ENCODE measurements around the gene TRIM63. TPM values are rescaled to one million over a fixed set of nuclear protein-coding genes. Genes with fewer than 3 reads are reported as not detected.

Gene TRIM63
- total RNA-seq, 1 donor from 2014 or later = 123 TPM

DNA sequence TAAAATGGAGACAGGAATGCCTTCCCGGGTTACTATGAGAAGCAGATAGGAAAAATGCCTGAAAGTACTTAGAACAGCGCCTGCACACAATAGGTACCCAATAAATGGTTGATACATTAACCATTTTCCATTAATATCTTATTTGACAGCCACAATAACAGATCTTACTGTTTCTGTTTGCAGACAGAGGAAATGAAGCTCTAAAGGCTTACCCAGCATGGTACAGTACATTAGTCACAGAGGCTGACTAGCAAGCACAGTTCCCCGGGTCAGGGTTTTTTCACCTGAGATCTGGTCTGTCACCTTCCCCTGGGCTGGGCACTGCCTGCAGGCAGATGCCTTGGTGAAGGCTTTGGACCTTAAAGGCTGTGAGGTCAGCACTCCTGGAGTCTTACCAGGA lies 2.9 kb downstream of the TRIM63 start:
- DNase-seq (ENCODE audit: low spot score) = no peak
- intact Hi-C loops (cut with DNase I) = no loop called here

DNA sequence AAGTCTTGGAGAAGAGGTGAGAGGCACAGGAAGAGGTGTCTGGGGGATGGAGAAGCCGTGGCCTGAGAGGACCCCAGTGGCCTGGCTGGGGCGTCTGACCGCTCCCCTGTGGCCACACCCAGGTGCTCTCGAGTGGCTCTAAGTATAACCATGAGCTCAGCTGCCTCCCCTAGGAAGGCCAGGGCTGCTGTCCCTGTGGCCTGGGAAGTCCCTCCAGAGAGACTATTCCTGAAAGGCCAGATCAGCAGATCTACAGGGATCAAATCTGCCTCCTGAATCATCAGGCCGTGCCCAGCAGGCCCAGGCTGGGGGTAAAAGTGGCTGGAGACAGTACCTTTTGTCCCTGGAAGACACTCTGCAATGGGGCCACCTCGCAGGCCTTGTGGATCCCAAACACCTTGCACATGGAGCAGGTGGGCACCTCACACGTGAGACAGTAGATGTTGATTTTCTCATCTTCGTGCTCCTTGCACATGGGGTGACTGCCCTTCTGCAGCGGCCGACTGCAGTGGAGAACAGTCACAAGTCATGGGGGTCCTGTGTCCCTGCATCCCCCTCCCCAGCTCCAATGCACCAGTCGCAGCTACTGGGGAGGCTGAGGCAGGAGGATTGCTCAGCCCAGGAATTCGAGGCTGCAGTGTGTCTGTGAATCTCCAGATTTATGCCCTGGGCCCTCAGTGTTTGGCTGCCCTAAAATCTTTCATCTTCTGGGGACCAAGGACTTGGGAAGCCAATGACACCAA lies 6.4 kb downstream of the TRIM63 start:
- intact Hi-C loops (cut with DNase I) = no loop called here
- DNase-seq (ENCODE audit: low spot score) = no peak

DNA sequence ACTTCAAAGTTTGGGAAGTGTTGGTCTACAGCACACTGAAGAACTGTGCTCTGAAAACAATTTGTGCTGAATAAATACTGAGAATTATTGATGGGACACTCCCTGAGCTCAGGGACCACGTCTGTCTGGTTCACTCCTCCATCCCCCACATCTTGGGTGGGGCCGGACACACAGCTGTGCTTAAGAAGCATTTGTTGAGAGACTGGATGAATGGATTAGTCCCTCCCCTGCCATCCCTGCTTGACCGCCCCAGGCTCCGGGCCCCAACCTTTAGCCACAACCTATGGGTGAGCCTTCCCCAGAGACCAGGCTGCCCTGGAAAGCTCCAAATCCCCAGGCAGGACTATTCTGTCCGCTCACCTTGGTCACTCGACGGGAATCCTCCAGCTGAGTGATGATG lies 7.5 kb downstream of the TRIM63 start:
- DNase-seq (ENCODE audit: low spot score) = no peak
- intact Hi-C loops (cut with DNase I) = no loop called here

DNA sequence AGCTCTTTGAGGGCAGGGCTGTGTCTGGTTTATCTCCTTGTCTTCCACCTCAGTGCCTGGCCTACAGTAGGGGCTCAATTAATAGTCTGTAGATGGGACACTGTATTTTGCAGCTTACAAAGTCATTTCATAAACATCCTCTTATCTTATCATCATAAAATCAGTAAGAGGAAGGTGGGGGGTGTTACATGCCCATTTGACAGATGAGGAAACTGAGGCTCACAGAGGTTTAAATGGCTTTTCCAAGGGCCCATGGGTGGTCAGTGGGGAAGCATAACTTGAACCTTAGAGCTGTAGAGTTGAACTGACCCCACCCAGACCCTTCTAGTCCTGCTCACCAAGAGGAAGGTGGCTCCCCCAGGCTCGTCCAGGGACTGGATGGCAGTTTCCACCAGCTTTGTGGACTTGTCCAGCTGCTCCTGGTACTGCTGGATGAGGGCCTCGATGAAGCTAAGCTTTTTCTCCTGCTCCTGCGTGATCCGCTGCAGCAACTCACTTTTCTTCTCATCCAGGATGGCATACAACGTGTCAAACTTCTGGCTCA lies 9.3 kb downstream of the TRIM63 start:
- intact Hi-C loops (cut with DNase I) = no loop called here
- DNase-seq (ENCODE audit: low spot score) = no peak

DNA sequence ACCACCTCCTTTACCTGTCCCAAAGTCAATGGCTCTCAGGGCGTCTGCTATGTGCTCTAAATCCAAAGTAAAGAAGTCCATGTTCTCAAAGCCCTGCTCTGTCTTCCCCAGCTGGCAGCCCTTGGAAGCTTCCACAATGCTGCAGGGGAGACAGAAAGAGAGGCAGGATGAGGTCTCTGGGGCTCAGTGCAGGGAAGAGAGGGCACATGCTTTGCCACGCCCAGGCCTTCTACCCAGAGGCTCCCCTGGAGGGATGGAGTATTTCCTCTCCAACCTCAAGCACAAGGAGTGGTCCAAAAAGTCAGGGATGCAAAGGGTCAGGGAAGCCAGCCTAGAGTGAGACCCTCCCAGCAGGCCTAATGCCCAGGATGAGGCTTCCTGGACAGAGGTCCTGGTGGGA lies 10.2 kb downstream of the TRIM63 start:
- intact Hi-C loops (cut with DNase I) = no loop called here
- no peak for DNase-seq (ENCODE audit: low spot score)

DNA sequence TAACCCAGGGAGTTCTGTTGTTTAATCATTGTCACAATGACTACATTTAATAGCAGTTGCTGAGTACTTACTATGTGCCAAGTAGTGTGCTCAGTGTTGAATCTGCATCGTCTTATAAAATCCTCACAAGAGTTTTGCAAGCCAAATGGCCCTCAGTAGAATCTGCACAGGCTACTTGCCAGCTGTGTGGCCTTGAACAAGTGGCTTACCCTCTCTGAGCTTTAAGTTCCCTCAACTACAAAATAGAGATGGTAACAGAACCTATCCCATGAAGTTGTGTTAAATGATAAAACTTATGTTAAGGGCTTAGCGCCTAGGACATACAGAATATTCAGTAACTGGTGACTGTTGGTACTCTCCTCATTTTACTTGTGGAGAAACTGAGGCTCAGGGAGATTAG lies 12.4 kb downstream of the TRIM63 start:
- intact Hi-C loops (cut with DNase I) = no loop called here
- no peak for DNase-seq (ENCODE audit: low spot score)

DNA sequence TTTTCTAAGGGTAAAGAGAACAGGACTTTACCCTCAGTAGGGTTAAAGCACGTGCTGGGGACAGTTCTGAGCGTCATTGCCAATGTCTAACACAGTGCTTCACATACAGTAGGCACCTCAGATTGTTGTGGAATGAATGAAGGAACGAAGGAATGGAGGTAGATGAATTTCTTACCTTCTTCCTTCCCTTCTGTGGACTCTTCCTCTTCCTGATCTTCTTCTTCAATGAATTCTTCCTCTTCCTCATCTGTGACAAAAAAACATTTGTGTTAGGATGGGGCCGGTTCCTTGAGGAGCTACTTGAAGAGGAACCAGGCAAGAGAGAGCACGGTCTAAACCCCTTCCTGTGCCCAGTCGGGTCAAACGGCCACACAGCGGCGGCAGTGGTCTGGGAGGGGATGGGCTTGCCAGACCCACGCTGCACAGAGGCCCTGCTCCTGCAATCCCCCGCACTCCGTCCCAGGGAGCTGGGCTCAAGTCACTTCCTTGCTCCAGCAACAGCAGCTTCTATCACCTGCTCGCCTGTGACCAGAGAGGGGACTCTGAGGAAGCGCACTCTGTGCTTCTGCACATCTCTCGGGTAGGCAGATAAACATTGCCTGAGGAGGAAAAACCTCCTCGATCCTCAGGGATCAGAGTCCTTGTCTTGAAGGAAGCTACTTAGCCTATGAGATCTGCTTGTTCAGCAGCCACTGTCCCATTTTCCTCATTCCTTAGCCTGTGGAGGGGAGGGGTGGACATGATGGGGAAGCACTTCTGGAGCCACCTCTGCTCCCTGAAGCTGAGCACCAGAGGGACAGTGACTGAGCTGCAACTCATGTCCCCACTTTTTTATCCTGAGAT lies 13.5 kb downstream of the TRIM63 start:
- DNase-seq (ENCODE audit: low spot score) = no peak
- intact Hi-C loops (cut with DNase I) = no loop called here

DNA sequence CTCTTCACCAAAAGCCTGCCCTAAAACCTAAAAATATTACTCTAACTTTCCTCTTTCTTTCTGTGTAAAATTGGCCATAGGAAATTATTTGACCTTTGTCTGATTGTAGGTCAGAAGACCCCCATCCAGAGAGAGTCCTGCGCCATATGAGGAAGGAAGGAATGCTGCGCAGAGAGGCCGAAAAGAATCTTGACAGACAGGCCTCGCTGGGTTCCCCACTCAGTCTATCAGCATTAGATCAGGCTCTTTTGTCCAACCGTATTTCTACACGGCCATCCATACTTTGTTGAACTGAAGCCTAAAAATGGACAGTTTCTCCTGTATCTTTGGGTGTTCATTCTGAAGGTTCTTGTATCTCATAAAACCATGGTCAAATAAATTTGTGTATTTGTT lies 17.2 kb downstream of the TRIM63 start:
- intact Hi-C loops (cut with DNase I) = no loop called here
- DNase-seq (ENCODE audit: low spot score) = no peak

DNA sequence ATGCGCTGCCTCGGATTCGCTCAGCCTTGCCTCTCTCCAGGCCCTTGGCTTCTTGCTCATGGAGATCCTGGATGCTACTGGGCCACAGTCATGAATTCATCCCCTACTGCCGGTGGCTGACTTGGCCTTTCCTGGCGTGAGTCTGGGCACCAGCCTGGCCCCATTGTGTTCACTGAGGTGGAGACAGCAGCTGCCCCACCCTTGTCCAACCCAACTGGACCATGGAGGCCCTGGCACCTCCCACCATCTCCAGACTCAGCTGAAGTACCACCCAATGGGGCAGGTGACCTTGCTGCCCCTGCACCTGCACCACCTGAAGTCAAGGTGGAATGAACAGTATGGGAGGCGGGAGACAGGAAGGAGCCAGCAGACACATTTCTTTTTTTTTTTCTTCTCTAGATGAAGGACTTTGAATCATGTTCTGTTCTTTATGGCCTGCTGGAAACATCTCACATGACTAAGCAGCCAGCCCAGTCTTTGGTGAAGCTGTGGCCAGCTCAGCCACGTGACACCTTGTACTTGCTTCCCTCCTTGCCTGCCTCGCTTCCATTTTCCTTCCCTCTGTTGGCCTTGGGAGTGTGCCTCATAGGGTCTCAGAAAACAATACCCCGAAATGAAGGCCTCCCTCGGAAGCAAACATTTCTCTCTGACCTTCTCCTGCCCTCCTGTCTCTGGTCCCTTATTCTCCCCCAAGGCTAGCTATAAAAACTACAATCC lies 17.7 kb downstream of the TRIM63 start:
- intact Hi-C loops (cut with DNase I) = no loop called here
- no peak for DNase-seq (ENCODE audit: low spot score)

DNA sequence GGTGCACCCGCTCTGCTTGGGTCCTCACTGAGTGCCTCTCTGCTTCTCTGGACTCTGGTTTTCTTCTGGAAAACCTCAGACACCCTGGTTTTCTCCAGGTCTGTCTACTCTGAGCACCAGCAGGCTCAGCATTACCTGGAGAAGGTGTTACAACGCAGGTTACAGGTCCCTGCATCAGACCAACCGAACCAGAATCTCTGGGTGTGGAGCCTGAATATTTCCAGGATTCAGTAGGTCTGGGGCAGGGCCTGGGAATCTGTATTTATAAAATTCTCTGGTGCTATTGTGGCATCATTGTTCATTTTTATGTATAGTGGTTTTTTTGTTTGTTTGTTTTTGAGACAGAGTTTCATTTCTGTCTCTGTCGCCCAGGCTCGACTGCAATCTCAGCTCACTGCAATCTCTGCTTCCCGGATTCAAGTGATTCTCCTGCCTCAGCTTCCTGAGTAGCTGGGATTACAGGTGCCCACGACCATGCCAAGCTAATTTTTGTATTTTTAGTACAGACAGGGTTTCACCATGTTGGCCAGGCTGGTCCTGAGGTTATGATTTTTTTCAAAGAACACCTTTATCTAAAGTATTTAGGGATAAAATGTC lies 20.1 kb downstream of the TRIM63 start:
- DNase-seq (ENCODE audit: low spot score) = no peak
- intact Hi-C loops (cut with DNase I) = no loop called here

DNA sequence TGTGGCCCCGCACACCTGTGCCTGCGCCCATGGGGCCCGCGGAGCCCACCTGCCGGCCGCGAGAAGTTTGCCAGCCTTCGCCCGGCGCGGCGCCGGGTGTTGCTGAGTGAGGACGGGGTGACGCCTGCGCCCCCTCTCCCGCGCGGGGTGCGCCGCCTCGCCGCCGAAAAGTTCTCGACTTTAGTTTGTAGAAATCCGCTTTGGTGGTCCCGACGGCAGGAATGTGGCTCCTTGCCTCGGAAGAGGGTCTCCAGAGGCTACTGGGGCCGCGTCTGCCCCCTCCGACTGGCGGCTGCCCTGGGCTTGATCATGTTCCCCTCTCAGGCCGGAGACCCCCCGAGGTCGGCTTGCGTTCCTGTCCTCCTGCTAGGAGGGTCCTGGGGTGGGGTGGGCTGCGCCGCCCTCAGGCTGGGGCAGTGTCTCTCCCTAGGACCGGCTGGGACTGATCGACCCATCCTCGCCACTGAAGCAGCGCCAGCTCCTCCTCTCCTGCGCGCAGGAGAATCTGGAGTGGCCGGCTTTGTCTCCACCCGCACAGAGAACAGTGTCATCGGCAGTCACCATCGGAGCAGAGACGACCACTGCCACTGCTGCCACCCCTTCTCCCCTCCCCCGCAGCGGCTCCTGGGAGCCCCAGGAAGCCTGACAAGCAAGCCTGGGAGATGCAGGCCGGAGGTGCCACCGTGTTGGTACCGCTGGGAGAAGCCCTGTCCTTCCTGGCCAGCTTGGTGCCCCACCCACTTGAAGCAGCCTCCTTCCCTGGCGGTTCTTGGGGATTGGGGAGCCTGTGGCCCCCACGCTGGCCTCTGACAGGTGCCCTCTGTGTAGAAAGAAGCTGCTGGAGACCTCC lies 21.0 kb downstream of the TRIM63 start:
- intact Hi-C loops (cut with DNase I) = no loop called here
- no peak for DNase-seq (ENCODE audit: low spot score)

DNA sequence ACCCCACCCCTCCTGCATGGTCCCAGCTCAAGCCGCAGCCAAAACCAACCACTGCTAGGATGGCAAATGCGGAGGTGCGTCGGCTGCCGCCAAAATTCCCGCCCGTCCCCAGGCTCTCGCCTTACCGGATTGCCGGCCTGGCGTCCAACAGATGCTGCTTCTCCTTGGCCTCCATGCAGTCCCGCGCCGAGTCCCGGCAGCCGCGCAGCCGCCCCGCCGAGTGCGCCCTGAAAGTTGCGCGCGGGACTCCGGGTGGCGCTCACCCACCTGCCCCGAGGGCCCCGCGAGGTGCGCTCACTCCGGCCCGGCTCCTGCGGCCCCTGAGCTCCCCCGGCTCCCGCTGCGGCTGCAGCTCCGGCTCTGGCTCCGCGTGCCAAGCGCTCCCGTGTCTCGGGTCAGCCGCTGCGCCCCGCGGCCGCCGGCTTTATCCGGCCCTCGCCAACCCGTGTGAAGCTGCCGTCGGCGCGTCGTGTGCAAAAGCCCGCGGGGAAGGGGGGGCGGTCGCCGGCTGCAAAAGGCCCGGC lies 21.6 kb downstream of the TRIM63 start, which contains the start of gene SLC30A2:
Gene SLC30A2 (minus strand): TSS at position 397 of the 524 bp plus-strand sequence. CDS start 222 bp downstream, at position 175.
- intact Hi-C loops (cut with DNase I) = no loop called here
- DNase-seq (ENCODE audit: low spot score) = no peak

DNA sequence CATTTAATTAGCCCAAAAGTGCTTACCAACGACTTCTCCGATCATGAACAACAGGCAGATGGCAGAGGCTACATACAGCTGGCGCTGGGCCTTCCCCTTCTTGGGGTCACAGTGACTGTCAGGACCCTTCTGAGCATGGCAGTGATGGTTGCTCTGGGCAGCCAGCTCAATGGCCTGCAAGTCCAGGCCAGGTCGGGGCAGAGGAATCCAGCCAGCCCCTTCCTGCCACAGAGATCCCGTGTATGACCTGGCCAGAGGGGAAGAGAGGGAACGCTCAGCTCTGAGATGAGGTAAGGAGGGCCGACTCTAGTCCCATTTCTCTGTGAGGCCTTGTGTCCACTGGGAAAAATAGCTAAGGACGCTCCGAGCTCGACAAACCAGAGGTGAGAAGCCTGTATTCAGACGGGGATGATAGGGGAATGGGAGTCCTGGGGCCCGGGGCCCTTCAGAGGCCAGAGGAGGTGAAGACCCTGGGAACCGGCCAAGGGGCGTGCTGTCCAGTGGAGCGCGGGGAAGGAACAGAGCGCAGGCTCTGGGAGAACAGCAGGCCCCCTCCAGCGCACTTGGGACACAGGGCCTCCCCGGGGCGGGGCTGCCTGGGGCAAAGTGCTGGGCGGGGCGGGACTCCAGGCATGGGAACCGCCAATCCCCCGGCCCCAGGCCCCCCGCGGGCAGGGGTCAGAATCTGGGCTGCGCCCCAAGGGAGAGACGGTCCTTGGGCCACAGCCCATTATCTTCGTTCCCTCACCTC lies 22.3 kb downstream of the TRIM63 start:
- intact Hi-C loops (cut with DNase I) = no loop called here
- no peak for DNase-seq (ENCODE audit: low spot score)

DNA sequence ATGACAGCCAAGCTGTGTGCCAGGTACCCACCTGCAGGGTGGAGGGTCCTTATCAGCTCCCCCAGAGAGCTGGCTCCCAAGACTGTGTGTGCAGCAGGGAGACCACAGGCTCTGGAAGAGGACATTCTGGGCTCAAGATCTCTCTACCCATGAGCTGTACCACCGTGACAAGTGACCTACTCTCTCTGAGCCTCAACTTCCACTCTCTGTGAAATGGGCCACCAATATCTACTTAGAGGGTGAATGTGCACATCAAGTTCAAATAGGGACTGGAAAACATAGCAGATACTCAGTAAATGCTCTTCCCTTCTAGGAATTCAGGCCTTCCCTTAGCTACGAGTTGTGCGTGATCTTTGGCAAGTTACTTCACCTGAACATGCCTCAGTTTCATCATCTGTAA lies 23.0 kb downstream of the TRIM63 start:
- intact Hi-C loops (cut with DNase I) = no loop called here
- no peak for DNase-seq (ENCODE audit: low spot score)

DNA sequence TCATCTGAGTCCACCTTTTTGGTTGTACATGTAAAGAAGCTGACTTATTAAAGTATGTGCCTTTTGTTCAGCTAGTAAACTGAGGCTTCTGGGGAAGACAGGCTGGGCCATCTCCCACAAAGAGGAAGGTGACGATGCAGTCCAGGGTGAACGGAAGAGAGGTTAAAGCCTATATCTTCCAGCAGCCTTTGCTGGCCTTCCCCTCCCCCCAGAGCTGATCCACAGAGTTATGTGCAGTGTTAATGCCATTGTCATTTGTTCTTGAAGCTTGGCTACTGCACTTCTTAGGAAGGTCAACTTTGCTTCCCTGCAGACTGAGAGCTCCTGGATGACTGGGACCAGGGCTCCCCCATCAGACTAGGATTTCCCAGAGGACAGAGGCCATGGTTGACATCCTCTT lies 23.7 kb downstream of the TRIM63 start:
- intact Hi-C loops (cut with DNase I) = no loop called here

DNA sequence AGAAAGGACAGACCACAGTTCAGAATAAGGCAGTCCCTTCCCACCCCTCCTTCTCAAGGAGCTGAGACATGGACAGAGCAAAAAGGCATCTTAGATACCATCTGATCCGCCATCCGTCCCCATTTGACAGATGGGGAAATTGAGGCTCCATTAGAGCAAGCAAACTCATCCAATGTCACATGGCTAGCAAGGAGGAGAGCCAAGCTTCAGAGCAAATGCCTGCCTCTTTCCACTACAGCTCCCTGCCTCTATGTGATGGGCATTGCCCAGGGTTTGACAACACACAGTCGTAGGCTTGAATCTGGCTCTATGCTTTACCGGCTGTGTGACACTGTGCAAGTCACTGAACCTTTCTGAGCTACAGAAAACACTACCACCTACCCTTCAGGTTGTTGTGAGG lies 25.5 kb downstream of the TRIM63 start:
- intact Hi-C loops (cut with DNase I) = no loop called here
- no peak for DNase-seq (ENCODE audit: low spot score)

More for the DNA sequence above, 23.7 kb downstream of the TRIM63 start:
- no peak for DNase-seq (ENCODE audit: low spot score)

DNA sequence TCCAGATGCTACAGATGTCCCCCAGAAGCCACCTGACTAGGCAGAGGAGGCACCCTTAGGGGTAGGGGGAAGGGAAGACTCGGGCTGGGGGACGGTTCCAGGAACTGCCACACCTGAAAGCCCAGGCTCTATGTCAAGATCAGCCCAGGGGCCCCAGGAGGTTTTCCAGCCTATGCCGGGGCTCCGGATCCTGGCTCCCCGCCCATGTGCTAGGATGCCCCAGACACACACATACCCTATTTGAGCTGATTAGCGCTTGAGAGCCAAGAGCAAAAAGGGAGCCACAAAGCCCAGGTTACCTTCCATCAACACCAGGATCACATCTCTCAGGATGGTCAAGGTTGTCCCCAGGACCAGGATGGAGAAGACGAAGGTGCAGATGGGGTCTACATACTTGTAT lies 26.0 kb downstream of the TRIM63 start:
- DNase-seq (ENCODE audit: low spot score) = no peak
- intact Hi-C loops (cut with DNase I) = no loop called here

DNA sequence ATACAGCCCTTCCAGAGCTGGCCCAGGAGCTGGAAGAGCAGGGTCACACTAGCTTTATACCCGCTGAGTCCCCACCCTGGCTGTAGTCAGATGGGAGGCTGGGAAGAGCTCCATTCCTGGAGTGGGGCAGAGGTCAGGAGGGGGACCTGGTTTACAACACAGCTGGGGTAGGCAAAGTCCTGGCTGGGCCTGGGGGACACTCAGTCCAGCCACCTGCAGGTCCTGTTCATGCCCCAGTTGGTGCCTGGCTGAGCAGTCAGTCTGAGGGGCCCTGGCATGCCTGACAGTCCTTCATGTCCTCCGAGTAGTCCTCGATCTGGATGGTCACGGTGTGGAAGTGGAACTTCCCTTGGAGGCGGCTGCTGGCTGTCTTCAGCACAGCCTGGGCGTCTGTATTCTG lies 28.5 kb downstream of the TRIM63 start:
- DNase-seq (ENCODE audit: low spot score) = no peak
- intact Hi-C loops (cut with DNase I) = loop anchor here (5.0 to 10.0 kb wide), 5 partner anchors 73 to 376 kb away; partner anchors contain the start of genes CEP85, LIN28A and PDIK1L
